HL-60 (cell line): ENCODE results near the gene KIF26B.

Source experiments
- DNase-seq, 2 experiments: peaks; one replicate each; pipeline ENCODE4 v3.0.0-alpha.2; 2010 to 2020; ENCODE audit warnings: low read depth in 1 of 2, low spot score in 1 of 2
- H3K27ac ChIP-seq: fragments of 250-450 bp; sonication (Bioruptor Pico); replicated peaks from 2 replicates; pipeline ENCODE4 v1.5.1; 2020; ENCODE audit warnings: mild to moderate bottlenecking, moderate library complexity
- H3K27me3 ChIP-seq: fragments of 250-450 bp; sonication (Bioruptor Pico); 2 replicates; pipeline ENCODE4 v1.5.1; 2021; ENCODE audit warnings: mild to moderate bottlenecking, moderate library complexity; ENCODE audit not compliant: insufficient read depth, poor library complexity, severe bottlenecking
- H3K4me3 ChIP-seq: replicated peaks from 2 replicates; pipeline ENCODE4 v1.5.1; 2011; ENCODE audit warnings: mild to moderate bottlenecking, control low read depth, low read length; ENCODE audit not compliant: insufficient read depth
- GABPA ChIP-seq: IDR thresholded peaks from 2 replicates; pipeline ENCODE4 v1.6.1; 2012; ENCODE audit warnings: low read depth
- POLR2AphosphoS5 ChIP-seq: IDR thresholded peaks from 2 replicates; pipeline ENCODE4 v1.6.1; 2012; ENCODE audit warnings: low read depth
- SPI1 ChIP-seq: IDR thresholded peaks from 2 replicates; pipeline ENCODE4 v1.6.1; 2012; ENCODE audit warnings: low read depth, mild to moderate bottlenecking, borderline replicate concordance
- TF ChIP-seq, protein P1 (sequence below): IDR thresholded peaks from 2 replicates; pipeline ENCODE4 v1.6.1; 2012; ENCODE audit warnings: low read depth; ENCODE audit not compliant: insufficient replicate concordance
- TF ChIP-seq, protein P2 (sequence below): IDR thresholded peaks from one replicate; pipeline ENCODE4 v1.5.1; 2011; ENCODE audit warnings: low read length, control low read depth, inconsistent platforms; ENCODE audit not compliant: insufficient read depth

Gene KIF26B

DNA sequence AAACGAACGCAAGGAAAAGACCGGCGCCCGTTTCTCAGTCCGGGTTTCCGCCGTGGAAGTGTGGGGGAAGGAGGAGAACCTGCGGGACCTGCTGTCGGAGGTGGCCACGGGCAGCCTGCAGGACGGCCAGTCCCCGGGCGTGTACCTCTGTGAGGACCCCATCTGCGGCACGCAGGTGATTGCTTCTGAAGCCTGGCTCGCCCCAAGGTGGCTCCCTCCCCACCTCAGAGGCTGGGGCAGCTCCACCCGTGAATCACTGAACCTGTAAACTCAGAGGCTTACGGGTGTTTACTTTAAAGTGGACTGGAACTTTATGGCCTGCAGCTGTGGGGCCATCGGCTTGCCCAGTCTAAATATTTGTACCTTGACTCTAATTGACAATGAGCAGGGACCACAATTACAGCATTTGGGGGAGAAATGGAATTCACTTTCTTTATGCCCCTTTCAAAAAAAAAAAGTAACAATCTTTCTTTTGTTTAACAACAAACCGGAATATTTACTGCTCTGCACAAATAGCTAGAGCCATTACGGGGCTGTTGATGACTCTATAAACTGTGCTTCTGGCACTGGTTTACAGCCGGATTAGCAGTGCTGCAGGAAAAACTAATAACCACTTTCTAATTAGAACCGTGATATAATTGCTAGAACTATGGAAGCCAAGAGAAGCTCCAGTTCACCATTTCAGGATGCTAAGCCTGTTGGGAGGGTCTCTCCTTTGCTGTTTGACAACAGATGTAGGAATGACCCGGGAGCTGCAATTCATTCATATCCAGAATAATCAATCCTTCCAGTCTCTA, 454.8 kb downstream of the KIF26B start:
- no peak for DNase-seq
- H3K4me3 ChIP-seq: no peak overlapping the region
- no peak overlapping the region for H3K27ac ChIP-seq
- TF ChIP-seq, protein P1, sequence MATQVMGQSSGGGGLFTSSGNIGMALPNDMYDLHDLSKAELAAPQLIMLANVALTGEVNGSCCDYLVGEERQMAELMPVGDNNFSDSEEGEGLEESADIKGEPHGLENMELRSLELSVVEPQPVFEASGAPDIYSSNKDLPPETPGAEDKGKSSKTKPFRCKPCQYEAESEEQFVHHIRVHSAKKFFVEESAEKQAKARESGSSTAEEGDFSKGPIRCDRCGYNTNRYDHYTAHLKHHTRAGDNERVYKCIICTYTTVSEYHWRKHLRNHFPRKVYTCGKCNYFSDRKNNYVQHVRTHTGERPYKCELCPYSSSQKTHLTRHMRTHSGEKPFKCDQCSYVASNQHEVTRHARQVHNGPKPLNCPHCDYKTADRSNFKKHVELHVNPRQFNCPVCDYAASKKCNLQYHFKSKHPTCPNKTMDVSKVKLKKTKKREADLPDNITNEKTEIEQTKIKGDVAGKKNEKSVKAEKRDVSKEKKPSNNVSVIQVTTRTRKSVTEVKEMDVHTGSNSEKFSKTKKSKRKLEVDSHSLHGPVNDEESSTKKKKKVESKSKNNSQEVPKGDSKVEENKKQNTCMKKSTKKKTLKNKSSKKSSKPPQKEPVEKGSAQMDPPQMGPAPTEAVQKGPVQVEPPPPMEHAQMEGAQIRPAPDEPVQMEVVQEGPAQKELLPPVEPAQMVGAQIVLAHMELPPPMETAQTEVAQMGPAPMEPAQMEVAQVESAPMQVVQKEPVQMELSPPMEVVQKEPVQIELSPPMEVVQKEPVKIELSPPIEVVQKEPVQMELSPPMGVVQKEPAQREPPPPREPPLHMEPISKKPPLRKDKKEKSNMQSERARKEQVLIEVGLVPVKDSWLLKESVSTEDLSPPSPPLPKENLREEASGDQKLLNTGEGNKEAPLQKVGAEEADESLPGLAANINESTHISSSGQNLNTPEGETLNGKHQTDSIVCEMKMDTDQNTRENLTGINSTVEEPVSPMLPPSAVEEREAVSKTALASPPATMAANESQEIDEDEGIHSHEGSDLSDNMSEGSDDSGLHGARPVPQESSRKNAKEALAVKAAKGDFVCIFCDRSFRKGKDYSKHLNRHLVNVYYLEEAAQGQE: no peak
- TF ChIP-seq POLR2AphosphoS5: no peak
- no peak for TF ChIP-seq SPI1
- TF ChIP-seq GABPA: no peak
- TF ChIP-seq, protein P2, sequence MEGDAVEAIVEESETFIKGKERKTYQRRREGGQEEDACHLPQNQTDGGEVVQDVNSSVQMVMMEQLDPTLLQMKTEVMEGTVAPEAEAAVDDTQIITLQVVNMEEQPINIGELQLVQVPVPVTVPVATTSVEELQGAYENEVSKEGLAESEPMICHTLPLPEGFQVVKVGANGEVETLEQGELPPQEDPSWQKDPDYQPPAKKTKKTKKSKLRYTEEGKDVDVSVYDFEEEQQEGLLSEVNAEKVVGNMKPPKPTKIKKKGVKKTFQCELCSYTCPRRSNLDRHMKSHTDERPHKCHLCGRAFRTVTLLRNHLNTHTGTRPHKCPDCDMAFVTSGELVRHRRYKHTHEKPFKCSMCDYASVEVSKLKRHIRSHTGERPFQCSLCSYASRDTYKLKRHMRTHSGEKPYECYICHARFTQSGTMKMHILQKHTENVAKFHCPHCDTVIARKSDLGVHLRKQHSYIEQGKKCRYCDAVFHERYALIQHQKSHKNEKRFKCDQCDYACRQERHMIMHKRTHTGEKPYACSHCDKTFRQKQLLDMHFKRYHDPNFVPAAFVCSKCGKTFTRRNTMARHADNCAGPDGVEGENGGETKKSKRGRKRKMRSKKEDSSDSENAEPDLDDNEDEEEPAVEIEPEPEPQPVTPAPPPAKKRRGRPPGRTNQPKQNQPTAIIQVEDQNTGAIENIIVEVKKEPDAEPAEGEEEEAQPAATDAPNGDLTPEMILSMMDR: no peak
- H3K27me3 ChIP-seq: peaks cover 3% of the 10 kb centered on the region

DNA sequence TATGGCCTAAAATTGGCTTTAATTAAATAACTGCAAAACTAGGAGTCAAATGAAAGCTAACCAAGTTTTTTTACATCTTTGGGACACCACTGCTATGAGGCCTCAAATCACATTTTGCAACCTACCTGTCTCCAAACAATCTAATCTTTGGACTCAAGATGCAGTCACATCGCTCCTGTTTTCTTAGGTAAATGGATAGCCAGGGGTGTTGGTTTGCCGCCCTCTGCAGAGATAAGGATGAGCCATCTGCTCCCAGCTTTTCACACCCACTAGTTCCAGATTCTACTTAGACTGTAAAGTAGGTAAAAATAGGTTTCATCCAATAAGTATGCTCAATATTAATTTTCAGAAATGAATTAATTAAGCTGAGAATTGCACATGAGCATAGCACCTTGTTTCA, 456.5 kb downstream of the KIF26B start:
- TF ChIP-seq, protein P1: no peak
- no peak for TF ChIP-seq GABPA
- no peak for TF ChIP-seq POLR2AphosphoS5
- TF ChIP-seq SPI1: no peak
- DNase-seq: no peak
- Histone ChIP-seq H3K27me3 (peaks cover 3% of the 10 kb centered on the region), H3K4me3 (no peak overlapping the region), H3K27ac (no peak overlapping the region)

DNA sequence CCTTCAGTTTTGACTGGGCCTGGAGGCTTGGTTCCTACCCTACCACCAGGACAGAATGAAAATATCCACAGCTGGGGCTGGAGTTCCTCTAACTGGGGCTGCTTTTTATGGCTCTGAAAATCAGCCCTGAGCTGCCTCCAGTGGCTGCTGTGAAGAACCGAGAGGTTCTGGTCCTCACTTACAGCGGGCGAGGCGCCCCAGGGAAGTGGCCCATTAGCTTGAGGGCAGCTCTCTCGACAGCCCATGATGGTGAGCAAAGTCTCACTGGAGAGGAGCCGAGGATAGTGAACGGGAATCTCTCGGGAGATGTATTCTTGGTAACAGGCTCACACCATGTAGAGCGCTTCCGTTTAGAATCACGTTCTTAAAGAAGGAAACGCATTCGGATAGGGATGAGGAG, 459.7 kb downstream of the KIF26B start:
- TF ChIP-seq, protein P2: no peak
- no peak for TF ChIP-seq POLR2AphosphoS5
- TF ChIP-seq SPI1: no peak
- TF ChIP-seq GABPA: no peak
- TF ChIP-seq, protein P1: no peak
- DNase-seq: no peak
- Histone ChIP-seq H3K4me3 (no peak overlapping the region), H3K27me3 (peaks cover 3% of the 10 kb centered on the region), H3K27ac (no peak overlapping the region)
